GM12878 (cell line): ENCODE measurements around the gene CDK15. TPM values are rescaled to one million over a fixed set of nuclear protein-coding genes. Genes with fewer than 3 reads are reported as not detected.

Experiments used
- ATAC-seq: fragments of 200-7000 bp; cut with Tn5 transposase; 3 replicates; pipeline ENCODE4 v1.9.1; 2020; ENCODE audit warnings: mild to moderate bottlenecking, moderate library complexity
- BruUV-seq: library from RNA; stranded (reverse); fragments of 400-500 nt; replicated peaks from 2 replicates; lab custom pipeline; 2021; lab: Mats Ljungman, UMichigan
- CTCF ChIA-PET: fragments of 300-600 bp; sonication (Branson Sonifier 250); formaldehyde crosslinking; extraction: SDS; loops from one replicate; lab custom pipeline; 2021; ENCODE audit warnings: inconsistent platforms; lab: Yijun Ruan, JAX
- POLR2A ChIA-PET: fragments of 350-600 bp; formaldehyde crosslinking; extraction: SDS; loops from one replicate; lab custom pipeline; 2021; ENCODE audit warnings: inconsistent platforms; lab: Charles Lee
- RAD21 ChIA-PET: fragments of 300-600 bp; sonication (Branson Sonifier 250); formaldehyde crosslinking; loops from one replicate; lab custom pipeline; 2023; ENCODE audit warnings: antibody characterized with exemption; ENCODE audit not compliant: unreplicated experiment; lab: Charles Lee
- SMC1A ChIA-PET: fragments of 300-600 bp; sonication (Branson Sonifier 250); formaldehyde crosslinking; loops from one replicate; lab custom pipeline; 2023; ENCODE audit not compliant: unreplicated experiment, uncharacterized antibody; lab: Charles Lee
- DNase-seq: peaks from one replicate; pipeline ENCODE4 v3.0.0-alpha.2; 2011; ENCODE audit warnings: low read depth, low spot score
- FAIRE-seq: peaks from 3 replicates; lab custom pipeline; 2011; peaks lifted over from hg19 to GRCh38; lab: Jason Lieb, UNC
- H2AFZ ChIP-seq: 2 replicates; pipeline ENCODE4 v1.6.0; 2011; ENCODE audit warnings: low read depth, low read length, control low read depth; ENCODE audit not compliant: control insufficient read depth
- H3K27ac ChIP-seq: 2 replicates; pipeline ENCODE4 v1.5.1; 2011; ENCODE audit warnings: control low read depth; ENCODE audit not compliant: control insufficient read depth, insufficient read depth
- H3K27me3 ChIP-seq, 2 experiments: replicated peaks in 1 of 2; 2 replicates each; pipeline versions ENCODE4 v1.6.0 to v1.6.1; 2011; ENCODE audit warnings: low read length in 1 of 2; ENCODE audit not compliant: control insufficient read depth in 2 of 2, insufficient read depth in 2 of 2
- H3K36me3 ChIP-seq, 2 experiments: 2 replicates each; pipeline ENCODE4 v1.5.1; 2011; ENCODE audit warnings: low read length in 1 of 2; ENCODE audit not compliant: control insufficient read depth in 2 of 2, insufficient read depth in 2 of 2
- H3K4me1 ChIP-seq: 2 replicates; pipeline ENCODE4 v1.6.1; 2011; ENCODE audit warnings: mild to moderate bottlenecking, low read length, moderate library complexity, mixed read lengths; ENCODE audit not compliant: control insufficient read depth, insufficient read depth
- H3K4me2 ChIP-seq: 2 replicates; pipeline ENCODE4 v1.6.0; 2011; ENCODE audit warnings: control low read depth; ENCODE audit not compliant: control insufficient read depth, insufficient read depth
- H3K4me3 ChIP-seq: fragments of 200-600 bp; sonication (generic); 2 replicates; pipeline ENCODE4 v1.5.1; 2016
- H3K79me2 ChIP-seq: 2 replicates; pipeline ENCODE4 v1.6.0; 2011; ENCODE audit warnings: low read length; ENCODE audit not compliant: control insufficient read depth, insufficient read depth
- H3K9ac ChIP-seq: 2 replicates; pipeline ENCODE4 v1.8.0; 2011; ENCODE audit warnings: low read length, control low read depth, mixed read lengths; ENCODE audit not compliant: control insufficient read depth, insufficient read depth
- H3K9me3 ChIP-seq: replicated peaks from 3 replicates; pipeline ENCODE4 v1.5.1; 2011; ENCODE audit warnings: mild to moderate bottlenecking, low read length; ENCODE audit not compliant: control insufficient read depth, insufficient read depth
- H4K20me1 ChIP-seq: 2 replicates; pipeline ENCODE4 v1.6.0; 2011; ENCODE audit not compliant: control insufficient read depth, insufficient read depth
- ASH2L ChIP-seq: fragments of 300-600, 200-600 bp; sonication (generic); IDR thresholded peaks from 2 replicates; pipeline ENCODE4 v1.6.1; 2017; ENCODE audit warnings: low read depth, mild to moderate bottlenecking, borderline replicate concordance
- EGR1 ChIP-seq, 2 experiments: IDR thresholded peaks; 1 replicate in 1 of 2; 2 replicates in 1 of 2; pipeline ENCODE4 v1.6.1; 2011 to 2012; ENCODE audit warnings: low read depth in 2 of 2, low read length in 2 of 2, borderline replicate concordance in 1 of 2, mild to moderate bottlenecking in 1 of 2, moderate library complexity in 1 of 2
- PML ChIP-seq: IDR thresholded peaks from 2 replicates; pipeline ENCODE4 v1.6.1; 2012; ENCODE audit warnings: low read length, inconsistent platforms
- ZBED1 ChIP-seq: IDR thresholded peaks from 2 replicates; pipeline ENCODE4 v1.6.1; 2016; ENCODE audit warnings: borderline replicate concordance
- ZNF384 ChIP-seq: IDR thresholded peaks from 2 replicates; pipeline ENCODE4 v1.6.1; 2012; ENCODE audit warnings: low read depth, mild to moderate bottlenecking, low read length, improper control_type of control experiment, borderline replicate concordance
- WGBS: methylation state at CpG from one replicate; pipeline ENCODE4 v1.1.6; 2016; ENCODE audit warnings: low lambda C conversion rate; ENCODE audit not compliant: insufficient replicate concordance, insufficient coverage; ENCODE audit errors: missing lambda C conversion rate; 5-methylcytosine and 5-hydroxymethylcytosine counted together
- in situ Hi-C: fragments of 300-500 bp; cut with MboI; formaldehyde crosslinking; loops from 9 replicates; pipeline ENCODE4 v1.14.3; 2018; ENCODE audit warnings: mixed read lengths
- intact Hi-C: fragments of 100-400 bp; cut with micrococcal nuclease; formaldehyde crosslinking; loops from one replicate; pipeline ENCODE4 v1.14.2; 2022; ENCODE audit not compliant: unreplicated experiment
- polyA plus RNA-seq, 11 experiments: library from polyadenylated mRNA; depleted of rRNA in 4 of 11; unstranded in 6 of 11; stranded (reverse) in 5 of 11; fragments of >200 nt; fragmentation: Nextera tagmentation in 4 of 11; fragmentation: Illumina TruSeq in 1 of 11; extraction: Ambion mirVana in 4 of 11; extraction: Trizol in 1 of 11; gene quantifications; 1 replicate in 1 of 11; 2 replicates in 10 of 11; pipeline versions ENCODE4 v1.2.1 to v1.2.3, GENCODE V29; 2011 to 2016; ENCODE audit warnings: inconsistent platforms in 2 of 11, missing spikeins in 2 of 11, low read depth in 1 of 11
- total RNA-seq, 4 experiments: library from RNA; depleted of rRNA in 3 of 4; stranded (reverse); fragments of >200 nt in 3 of 4; fragmentation: Illumina TruSeq in 1 of 4; extraction: Trizol in 1 of 4; gene quantifications; 2 replicates each; pipeline versions ENCODE4 v1.2.1 to v1.2.3, GENCODE V29; 2013 to 2021
- TF ChIP-seq, protein P1 (sequence below): fragments of 450-650 bp; formaldehyde crosslinking; IDR thresholded peaks from 2 replicates; pipeline ENCODE4 v1.4.0; 2022; ENCODE audit warnings: mild to moderate bottlenecking, moderate library complexity

The CDK15 gene
- total and polyA plus RNA-seq, 10 of the 15 experiments (the other 5 are each of a cell fraction or from before 2014, with no cell fraction given) = 0.01 to 0.04 TPM; not detected in 8

DNA sequence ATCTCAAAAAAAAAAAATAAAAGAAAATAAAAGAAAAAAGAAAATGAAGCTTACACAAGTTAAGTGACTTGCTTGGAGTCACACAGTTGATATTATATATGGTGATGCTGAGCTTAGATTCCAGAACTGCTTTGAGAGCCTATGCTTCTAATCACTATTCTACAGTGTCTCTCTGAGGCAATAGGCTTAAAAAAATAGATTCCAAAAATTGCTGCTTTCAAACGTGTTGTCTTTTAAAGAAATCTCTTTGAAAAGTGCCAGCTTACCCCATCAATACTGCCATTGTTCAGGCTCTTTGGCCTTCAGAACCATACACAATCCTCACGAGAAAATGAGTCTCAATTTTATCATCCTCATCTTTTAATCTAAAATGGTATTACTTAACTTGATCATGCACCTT, 102.6 kb downstream of the CDK15 start:
- H3K9ac ChIP-seq = no peak overlapping the region
- no peaks in the 10 kb centered on the region for H3K36me3 ChIP-seq
- peaks cover 17% of the 10 kb centered on the region for H3K4me1 ChIP-seq
- CTCF ChIA-PET = interaction anchor here (0.6 to 2.1 kb wide), 6 partner anchors 8 to 359 kb away, joined by 3 to 14 read pairs (median 3); no protein-coding TSS in a partner anchor
- ATAC-seq (no peak), DNase-seq (no peak), FAIRE-seq (no peak)
- H3K27ac ChIP-seq = no peak overlapping the region
- no peaks in the 10 kb centered on the region for H4K20me1 ChIP-seq
- SMC1A ChIA-PET = interaction anchor here (0.8 to 2.8 kb wide), 7 partner anchors 10 to 270 kb away, joined by 3 to 10 read pairs (median 7); no protein-coding TSS in a partner anchor
- RAD21 ChIA-PET = interaction anchor here (1.2 kb wide), 1 partner anchor 50 kb away, joined by 3 read pairs; no protein-coding TSS in a partner anchor
- intact Hi-C loops (no loop called here), in situ Hi-C loops (loop anchor here (5.0 kb wide), 1 partner anchor 48 kb away; no protein-coding TSS in a partner anchor)
- H3K27me3 ChIP-seq = no peaks in the 10 kb centered on the region
- BruUV-seq = no TSS peak
- TF ChIP-seq ASH2L (no peak), ZNF384 (no peak), ZBED1 (no peak), EGR1 (IDR thresholded peaks at IDR 0.05; ENCODE audit: borderline replicate concordance in 1 of 2, low read depth in 2 of 2, low read length in 2 of 2) (no peak), PML (no peak)
- TF ChIP-seq, protein P1, sequence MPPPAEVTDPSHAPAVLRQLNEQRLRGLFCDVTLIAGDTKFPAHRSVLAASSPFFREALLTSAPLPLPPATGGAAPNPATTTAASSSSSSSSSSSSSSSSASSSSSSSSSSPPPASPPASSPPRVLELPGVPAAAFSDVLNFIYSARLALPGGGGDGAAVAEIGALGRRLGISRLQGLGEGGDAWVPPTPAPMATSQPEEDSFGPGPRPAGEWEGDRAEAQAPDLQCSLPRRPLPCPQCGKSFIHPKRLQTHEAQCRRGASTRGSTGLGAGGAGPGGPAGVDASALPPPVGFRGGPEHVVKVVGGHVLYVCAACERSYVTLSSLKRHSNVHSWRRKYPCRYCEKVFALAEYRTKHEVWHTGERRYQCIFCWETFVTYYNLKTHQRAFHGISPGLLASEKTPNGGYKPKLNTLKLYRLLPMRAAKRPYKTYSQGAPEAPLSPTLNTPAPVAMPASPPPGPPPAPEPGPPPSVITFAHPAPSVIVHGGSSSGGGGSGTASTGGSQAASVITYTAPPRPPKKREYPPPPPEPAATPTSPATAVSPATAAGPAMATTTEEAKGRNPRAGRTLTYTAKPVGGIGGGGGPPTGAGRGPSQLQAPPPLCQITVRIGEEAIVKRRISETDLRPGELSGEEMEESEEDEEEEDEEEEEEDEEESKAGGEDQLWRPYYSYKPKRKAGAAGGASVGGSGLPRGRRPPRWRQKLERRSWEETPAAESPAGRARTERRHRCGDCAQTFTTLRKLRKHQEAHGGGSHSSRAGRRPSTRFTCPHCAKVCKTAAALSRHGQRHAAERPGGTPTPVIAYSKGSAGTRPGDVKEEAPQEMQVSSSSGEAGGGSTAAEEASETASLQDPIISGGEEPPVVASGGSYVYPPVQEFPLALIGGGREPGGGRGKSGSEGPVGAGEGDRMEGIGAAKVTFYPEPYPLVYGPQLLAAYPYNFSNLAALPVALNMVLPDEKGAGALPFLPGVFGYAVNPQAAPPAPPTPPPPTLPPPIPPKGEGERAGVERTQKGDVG (CRISPR knock-in tag) = no peak
- no peaks in the 10 kb centered on the region for H3K9me3 ChIP-seq
- H3K79me2 ChIP-seq = no peaks in the 10 kb centered on the region
- H2AFZ ChIP-seq = no peak overlapping the region
- no peak overlapping the region for H3K4me3 ChIP-seq
- no peak overlapping the region for H3K4me2 ChIP-seq
- WGBS = 86% methylated on average over 2 of the region's 2 CpGs
- POLR2A ChIA-PET = interaction anchor here (0.5 kb wide), 1 partner anchor 8 kb away, joined by 3 read pairs; no protein-coding TSS in a partner anchor
